DMS114 treated with DMSO at 0.1 percent for 48 hours (cell line): ENCODE data around the gene RAPGEF3.
A peak's percentile ranks its signal among the peaks of the same experiment; 100 is the strongest.

Experiments used
- DNase-seq: peaks from one replicate; lab custom pipeline; 2025; ENCODE audit not compliant: unreplicated experiment; lab: John Stamatoyannopoulos, UW

RAPGEF3 gene

GRCh38 chr12:47725893-47726292 lies 32.8 kb downstream of the RAPGEF3 start:
- DNase-seq = no peak

DNA sequence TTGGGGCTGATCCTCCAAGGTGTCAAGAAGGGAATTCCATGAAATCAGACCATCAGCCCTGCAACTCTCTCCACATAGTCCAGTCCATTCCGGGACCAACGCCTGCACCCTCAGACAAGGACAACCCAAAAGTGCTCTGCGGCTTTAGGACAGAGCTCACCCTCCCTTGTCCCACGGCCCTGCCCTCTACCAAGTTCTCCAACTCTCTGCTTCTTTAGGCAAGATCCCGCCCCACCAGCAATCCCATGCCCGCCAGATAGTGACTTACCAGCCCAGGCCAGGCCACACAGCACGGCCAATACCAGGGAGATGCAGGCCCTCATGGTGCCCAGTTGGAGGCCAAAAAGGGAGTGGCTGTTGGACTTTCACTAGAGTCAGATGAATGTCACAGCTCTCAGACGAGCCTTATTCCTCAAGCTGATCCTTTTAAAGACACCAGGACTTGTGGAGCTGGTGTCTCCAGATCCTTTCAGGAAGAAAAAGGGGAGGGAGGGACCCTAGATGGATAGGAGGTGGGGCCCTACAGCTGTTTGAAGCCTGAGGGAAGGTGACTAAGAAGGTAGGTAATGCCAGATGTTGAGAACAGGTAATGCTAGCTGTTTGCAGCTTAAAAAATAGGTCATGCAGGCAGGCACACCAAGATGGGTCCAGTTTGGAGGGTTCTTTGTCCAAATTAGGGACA lies 33.4 kb downstream of the RAPGEF3 start, which contains the start of gene ENDOU:
TSS of gene ENDOU (minus strand) at position 400 of the 682 bp plus-strand sequence. CDS start at position 323, 77 bp downstream.
- no peak for DNase-seq

DNA sequence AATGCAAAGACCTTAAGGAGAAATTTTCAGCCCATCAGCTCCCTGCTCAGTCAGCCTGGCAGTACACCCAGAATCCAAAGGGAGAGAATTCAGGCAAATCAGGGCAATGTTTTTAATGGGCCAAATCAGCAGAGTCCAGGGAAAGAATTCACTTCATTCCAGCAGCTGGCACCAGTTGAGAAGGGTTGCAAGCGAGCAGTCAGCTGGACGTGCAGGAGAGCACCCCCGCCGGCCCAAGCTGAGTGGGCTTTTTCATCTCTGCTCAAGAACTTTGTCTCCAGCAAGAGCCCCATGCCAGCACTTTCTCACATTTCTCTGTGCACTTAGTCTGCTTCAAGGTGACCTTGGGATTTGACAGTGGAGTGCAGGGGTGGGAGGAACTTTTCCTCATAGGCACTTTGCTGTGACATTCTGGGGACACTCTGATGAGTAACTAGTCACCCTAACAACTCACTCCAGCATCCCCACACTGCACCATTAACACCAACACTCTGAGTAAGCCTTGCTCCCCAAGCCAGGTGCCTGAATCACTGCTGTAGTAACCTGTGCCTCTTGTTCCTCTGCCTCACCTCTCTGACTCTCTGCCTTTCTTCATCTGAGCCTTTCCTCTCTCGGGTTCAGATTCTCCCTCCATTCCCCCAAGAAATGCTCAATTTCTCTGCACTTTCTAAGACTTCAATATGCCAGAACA lies 35.6 kb downstream of the RAPGEF3 start:
- no peak for DNase-seq

DNA sequence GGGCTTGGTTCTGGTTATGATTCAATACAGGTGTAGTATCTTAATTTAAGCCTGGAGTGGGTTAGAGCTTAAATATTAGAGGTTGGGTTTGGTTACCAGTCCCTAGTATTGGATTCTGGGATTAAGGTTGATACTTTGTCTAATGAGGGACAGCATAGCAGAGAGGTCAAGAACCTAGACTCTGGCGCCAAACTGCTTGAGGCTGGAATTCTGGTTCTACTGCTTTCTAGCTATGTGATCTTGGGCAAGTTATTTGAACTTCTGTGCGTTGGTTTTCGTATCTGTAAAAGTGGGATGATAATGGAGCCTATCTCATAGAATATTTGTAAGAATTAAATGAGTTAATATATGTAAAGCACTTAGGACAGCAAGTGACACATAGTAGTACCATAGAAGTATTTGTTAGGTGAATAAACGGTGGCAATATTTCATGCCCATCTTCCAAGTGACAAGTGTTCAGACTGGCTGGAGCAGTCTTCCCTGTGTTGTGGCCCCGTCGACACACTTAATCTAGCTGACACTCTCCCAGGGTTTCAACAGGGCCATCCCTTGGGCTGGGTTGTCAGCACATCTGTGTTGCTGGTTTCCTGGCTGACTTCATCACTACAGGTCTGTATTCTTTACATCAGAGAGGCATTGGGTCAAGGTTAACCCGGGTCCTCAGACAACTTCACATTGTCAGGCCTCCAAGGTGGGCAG lies 36.4 kb downstream of the RAPGEF3 start:
- no peak for DNase-seq

- DNase-seq = no peak
These were observed 37.2 kb downstream of the RAPGEF3 start for GRCh38 chr12:47721431-47721973.

- no peak for DNase-seq
These were observed 40.1 kb downstream of the RAPGEF3 start for GRCh38 chr12:47718531-47718930.

GRCh38 chr12:47717443-47718193 lies 41.1 kb downstream of the RAPGEF3 start:
- no peak for DNase-seq

DNA sequence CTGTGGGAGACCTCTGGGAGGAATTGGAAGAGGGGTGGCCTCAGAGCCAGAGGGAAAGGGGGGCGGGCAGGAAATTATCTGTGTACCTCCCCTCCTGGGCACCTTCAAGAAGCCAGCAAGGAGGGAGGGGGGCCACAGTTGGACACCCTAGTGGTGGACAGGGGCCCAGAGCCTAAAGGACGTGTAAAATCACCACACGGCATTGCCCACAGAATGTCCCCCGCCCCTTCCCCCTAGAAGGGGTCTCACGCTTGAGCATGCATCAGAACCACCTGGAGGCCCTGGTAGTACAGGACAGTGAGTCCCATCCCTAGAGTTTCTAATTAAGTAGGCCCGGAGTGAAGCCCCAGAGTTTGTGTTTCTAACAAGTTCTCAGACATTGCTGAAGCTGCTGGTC lies 41.6 kb downstream of the RAPGEF3 start:
- DNase-seq = no peak

GRCh38 chr12:47715877-47716548 lies 42.7 kb downstream of the RAPGEF3 start:
- no peak for DNase-seq

DNA sequence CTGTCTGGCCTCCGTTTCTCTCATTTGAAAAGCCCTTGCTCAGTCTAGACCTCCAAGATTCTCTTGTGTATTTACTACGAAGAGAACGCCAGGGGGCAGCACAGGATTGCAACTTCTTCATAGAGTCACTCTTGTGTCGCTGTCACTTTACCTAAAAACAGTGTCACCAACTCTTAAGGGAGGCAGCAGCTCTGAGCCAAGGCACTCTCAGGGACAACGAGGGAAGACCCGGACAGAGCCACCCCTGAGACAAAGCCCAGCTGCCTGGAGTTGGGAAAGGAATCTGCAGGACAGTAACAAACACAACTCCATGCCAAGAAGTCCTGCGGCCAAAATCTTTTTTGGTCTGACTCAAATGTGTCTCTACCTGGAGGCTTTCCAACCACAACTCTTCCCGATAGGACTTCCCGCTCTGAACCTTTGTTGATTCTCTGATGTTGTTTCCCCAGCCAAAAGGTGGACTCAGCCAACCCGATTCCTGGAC lies 43.2 kb downstream of the RAPGEF3 start:
- peak; percentile 54 for DNase-seq

DNA sequence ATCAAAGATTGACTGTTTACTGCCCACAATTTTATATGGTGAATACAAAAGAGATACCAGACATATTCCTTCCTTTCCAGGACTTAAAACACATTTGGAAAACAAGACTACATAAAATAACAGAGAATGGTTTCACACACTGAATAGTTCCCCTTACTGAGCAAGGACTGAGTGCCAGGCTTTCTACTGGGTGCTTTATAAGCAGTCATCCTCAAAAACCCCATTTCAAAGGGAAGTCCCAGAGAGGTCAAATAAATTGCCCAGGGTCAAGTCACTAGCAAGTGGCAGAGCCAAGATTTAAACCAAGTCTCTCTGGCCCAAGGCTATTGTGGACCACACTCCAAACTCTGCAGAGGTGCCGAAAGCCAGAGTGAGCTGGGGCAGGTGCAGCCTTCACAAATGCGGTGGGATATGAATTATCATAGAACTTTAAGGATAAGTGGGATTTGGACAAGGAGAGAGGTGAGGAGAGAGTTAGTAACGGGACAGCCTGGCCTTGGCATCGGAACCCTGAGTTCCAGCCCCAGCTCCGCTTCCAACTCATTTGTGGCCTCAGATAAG lies 43.8 kb downstream of the RAPGEF3 start:
- no peak for DNase-seq

DNA sequence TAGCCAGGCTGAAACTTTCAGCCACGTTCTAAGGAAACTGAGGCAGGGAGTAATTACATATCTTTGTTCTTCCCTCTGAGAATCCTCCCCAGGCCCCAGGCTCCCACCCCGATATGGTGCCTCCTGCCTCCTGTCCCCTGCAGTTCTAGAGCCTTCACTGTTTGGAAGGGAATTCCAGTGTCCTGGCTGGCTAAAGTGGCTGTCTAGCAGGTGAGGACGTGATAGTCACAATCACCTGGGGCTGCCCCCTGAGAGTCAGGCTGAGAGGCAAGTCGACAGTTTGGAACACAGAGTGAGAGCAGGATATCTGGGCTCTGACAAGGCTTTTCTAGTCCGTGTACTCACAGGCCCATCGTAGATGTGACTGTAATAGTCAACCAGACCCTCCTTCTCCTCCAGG lies 46.5 kb downstream of the RAPGEF3 start:
- DNase-seq = no peak

DNA sequence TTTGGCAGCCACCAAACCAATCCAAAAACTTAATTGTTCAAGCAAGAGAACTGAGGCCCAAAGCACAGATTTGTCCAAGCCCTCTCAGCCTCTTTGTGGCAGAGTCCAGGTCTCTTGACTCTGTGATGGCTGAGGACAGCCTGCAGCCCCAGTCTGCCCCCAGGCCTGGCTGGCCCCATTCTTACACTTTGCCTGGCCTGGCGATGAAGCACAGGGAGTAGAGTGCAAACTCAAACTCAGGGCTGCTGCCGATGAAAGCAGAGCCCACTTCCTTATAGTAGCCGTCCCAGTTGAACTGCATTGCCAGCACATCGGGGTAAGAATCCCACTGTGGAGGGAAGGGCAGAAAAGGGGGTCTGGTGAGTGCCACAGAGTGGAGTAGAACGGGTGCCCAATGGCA lies 47.2 kb downstream of the RAPGEF3 start:
- DNase-seq = no peak

DNA sequence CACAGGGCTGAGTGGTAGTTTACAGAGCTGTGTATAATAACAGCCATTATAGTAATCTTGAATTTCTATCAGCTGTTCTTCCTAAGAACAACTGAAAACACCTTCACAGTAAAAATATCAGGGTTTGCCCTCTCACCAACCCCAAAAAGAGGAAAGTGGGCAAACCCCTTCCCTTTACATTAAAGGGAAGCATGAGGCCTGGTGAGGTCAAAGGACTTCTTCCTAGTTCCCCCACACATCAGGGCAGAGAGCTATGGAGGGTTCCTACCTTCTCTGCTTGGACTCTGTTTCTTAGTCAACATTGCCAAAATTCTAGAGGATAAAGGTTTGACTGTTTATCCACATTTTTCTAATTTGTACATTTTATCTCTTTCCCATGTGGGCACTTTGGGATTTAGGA lies 48.4 kb downstream of the RAPGEF3 start:
- no peak for DNase-seq

- no peak for DNase-seq
These were observed 49.0 kb downstream of the RAPGEF3 start for GRCh38 chr12:47709671-47710070.

- no peak for DNase-seq
These were observed 49.4 kb downstream of the RAPGEF3 start for GRCh38 chr12:47709237-47709636.

DNA sequence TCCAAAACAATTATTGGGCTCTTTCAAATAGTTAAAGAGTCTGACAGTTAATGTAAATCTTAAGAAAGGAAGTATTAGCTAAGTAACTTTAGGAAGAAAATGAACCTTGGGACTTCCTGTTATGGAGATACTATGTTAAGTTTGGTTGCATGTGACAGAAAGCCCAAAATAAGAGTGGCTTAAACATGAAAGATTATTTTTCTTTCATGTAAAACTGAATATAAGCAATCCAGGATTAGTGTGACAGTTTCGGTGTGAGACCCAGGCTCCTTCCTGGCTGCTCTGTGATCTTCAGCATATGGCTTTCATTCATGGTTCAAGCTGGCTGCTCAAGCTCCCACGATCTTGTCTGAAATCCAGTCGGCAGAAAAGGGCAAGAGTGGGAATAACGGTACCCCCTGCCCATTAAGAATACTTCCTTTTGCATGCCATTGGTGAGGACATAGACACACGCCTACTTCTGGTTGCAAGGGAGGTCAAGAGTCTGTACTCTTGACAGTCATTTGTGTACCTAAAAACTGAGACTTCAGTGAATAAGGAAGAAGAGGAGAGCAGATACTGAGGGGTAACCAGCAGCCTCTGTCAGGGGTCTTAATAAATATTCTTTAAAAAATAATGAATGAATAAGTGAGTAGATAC lies 50.7 kb downstream of the RAPGEF3 start:
- DNase-seq = no peak

- no peak for DNase-seq
These were observed 51.3 kb downstream of the RAPGEF3 start for GRCh38 chr12:47707355-47707754.

DNA sequence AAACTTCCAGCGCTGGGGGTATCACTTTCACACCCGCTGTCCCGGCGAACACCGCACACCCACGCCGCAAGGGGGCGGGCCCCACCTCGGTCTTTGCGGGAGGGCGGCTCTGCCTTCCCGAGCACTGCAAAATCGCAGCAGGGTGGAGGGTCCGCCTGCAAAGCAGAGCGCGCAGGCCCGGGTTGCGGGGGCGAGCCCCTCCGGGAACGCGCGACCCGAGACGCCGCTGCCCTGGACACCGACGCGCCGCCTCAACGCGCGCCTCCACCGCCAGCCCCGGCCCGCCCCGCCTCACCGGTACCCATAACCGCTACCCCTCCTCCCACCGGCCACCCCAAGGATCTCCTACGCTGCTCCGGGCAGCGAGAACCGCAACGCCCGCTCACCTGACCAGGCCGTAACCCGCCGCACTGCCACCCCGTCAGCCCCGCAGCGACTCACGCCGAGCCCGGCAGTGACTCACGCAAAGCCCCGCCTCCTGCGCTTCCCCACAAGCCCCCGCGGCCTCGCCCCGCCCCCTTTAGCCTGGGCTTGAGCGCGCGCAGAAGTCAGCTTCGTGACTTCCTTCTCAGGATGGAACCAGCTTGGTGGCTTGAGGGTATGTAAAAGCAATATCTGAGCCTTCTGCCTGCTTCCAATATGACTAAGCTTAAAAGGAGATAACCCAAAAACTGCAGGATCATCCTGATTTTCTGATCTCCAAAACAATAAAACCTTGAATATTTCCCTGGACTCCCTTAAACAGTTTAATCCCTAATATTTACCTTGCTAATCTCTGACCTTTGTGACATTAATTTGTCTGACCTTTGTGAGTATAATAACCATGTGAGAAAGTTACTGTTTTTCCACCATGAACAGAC lies 52.9 kb downstream of the RAPGEF3 start, which contains the start of gene RPAP3:
TSS of gene RPAP3 (minus strand) at position 465 of the 860 bp plus-strand sequence. CDS start 3,190 bp downstream, outside the sequence.
- DNase-seq = peak; percentile 90
